ENCODE measurements around the gene CNTNAP2. TPM values are rescaled to one million over a fixed set of nuclear protein-coding genes. Genes with fewer than 3 reads are reported as not detected.

The CNTNAP2 gene
- total and polyA plus RNA-seq, 9 donors = 0.24 to 7.0 (median 1.5) TPM

DNA sequence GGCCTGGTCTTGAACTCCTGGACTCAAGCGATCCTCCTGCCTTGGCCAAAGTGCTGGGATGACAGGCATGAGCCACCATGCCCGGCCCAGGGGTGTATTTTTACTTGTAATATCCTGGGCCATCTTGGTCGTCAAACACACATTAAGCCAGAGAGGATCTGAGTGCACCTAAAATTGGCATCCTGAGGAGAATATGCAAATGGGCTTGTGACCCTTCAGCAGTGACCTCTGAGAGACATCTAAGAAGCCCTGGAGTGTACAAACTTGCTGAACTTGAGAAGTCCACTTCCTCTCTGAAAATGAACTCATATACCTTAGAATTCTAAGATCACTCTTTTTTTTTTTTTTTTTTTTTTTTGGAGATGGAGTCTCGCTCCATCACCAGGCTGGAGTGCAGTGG lies 2102.0 kb downstream of the CNTNAP2 start:
- Histone ChIP-seq H3K36me3 (no peaks in the 10 kb centered on the region), H3K27me3 (no peaks in the 10 kb centered on the region), H3K4me3 (no peak overlapping the region), H3K4me1 (ENCODE audit: insufficient read depth) (no peaks in the 10 kb centered on the region), H3K9me3 (no peaks in the 10 kb centered on the region), H3K27ac (no peak overlapping the region)
- no peak for DNase-seq
- TF ChIP-seq, protein P1, sequence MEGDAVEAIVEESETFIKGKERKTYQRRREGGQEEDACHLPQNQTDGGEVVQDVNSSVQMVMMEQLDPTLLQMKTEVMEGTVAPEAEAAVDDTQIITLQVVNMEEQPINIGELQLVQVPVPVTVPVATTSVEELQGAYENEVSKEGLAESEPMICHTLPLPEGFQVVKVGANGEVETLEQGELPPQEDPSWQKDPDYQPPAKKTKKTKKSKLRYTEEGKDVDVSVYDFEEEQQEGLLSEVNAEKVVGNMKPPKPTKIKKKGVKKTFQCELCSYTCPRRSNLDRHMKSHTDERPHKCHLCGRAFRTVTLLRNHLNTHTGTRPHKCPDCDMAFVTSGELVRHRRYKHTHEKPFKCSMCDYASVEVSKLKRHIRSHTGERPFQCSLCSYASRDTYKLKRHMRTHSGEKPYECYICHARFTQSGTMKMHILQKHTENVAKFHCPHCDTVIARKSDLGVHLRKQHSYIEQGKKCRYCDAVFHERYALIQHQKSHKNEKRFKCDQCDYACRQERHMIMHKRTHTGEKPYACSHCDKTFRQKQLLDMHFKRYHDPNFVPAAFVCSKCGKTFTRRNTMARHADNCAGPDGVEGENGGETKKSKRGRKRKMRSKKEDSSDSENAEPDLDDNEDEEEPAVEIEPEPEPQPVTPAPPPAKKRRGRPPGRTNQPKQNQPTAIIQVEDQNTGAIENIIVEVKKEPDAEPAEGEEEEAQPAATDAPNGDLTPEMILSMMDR (IDR thresholded peaks at IDR 0.05) = no peak
- no peak for TF ChIP-seq EP300 (IDR thresholded peaks at IDR 0.05)
- TF ChIP-seq POLR2A (IDR thresholded peaks at IDR 0.05) = no peak
- intact Hi-C loops (cut with DNase I) = no loop called here
- WGBS, 3 donors = 93 to 96% (median 96%) methylated on average over 4 of the region's 4 CpGs

DNA sequence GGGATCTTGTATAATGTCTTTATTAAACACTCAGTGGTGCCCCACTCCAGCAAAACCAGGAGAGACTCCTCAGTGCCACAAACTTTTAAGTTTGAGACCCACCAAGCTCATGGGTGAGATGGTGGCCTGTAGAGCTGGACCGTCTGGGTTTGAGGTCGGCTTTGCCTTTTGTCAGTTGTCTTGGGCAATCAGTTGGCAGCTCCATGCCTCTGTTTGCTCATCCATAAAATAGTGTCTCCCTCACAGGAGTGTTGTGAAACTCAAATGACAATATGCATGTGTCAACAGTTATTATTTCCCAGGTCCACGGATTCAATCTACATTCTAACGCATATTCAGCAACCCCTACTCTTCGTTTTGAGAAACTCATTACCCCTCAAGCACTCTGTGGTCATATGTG lies 2106.1 kb downstream of the CNTNAP2 start:
- TF ChIP-seq POLR2A (IDR thresholded peaks at IDR 0.05) = no peak
- no peaks in the 10 kb centered on the region for H3K9me3 ChIP-seq
- no peak overlapping the region for H3K27ac ChIP-seq
- no peaks in the 10 kb centered on the region for H3K27me3 ChIP-seq
- no peaks in the 10 kb centered on the region for H3K4me1 ChIP-seq (ENCODE audit: insufficient read depth)
- no peak for DNase-seq
- H3K36me3 ChIP-seq = no peaks in the 10 kb centered on the region
- H3K4me3 ChIP-seq = no peak overlapping the region
- intact Hi-C loops (cut with DNase I) = no loop called here
- 67 to 73% (median 72%) methylated on average over 5 of the region's 5 CpGs for WGBS, 3 donors

DNA sequence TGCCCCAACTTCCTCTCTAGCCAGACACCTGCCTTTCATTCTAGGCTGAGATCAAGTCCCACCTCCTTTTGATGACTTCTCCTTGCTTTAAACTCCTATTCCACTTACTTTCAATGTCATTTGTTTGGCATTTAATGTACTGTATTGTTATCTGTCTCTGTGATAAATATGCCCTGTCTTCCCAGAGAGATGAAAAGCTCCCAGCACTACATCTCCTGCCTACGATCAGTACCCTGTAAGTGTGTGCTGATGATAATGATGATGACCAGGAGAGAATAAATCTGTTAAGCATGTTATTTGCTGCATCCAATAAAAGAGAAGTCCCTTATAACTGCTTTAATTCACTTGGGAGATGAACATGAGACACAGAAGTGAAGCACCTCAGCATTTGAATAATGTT lies 2106.6 kb downstream of the CNTNAP2 start:
- no peak for DNase-seq
- Histone ChIP-seq H3K27me3 (no peaks in the 10 kb centered on the region), H3K27ac (no peak overlapping the region), H3K4me3 (no peak overlapping the region), H3K36me3 (no peaks in the 10 kb centered on the region), H3K9me3 (no peaks in the 10 kb centered on the region), H3K4me1 (ENCODE audit: insufficient read depth) (no peaks in the 10 kb centered on the region)
- 87 to 94% (median 90%) methylated on average over 1 of the region's 1 CpG for whole genome bisulfite sequencing, 3 donors
- intact Hi-C loops (cut with DNase I) = no loop called here
- TF ChIP-seq EP300 (IDR thresholded peaks at IDR 0.05) (no peak), POLR2A (IDR thresholded peaks at IDR 0.05) (no peak)
- TF ChIP-seq, protein P1 (IDR thresholded peaks at IDR 0.05) = no peak

DNA sequence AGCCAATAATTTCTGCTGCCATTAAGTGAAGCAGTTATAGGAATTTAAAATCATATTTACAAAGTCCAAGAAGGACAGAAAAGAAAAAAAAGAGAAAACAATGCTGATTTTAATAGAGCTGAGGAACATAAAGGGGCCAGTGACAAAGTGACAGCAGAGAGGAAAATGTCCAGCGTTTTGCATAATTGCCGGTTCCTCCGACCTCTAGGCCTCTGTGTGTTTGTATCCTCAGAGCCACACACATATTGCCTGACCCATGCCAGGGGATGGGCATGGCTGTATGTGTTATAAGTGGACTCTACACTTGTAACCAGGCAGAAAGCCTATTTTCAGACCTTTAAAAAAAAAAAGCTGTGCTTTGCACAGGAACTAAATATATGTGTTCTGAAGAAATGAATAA lies 2107.1 kb downstream of the CNTNAP2 start:
- WGBS, 3 donors = 79 to 90% (median 86%) methylated on average over 3 of the region's 3 CpGs
- Histone ChIP-seq H3K9me3 (no peaks in the 10 kb centered on the region), H3K4me3 (no peak overlapping the region), H3K27ac (no peak overlapping the region), H3K4me1 (ENCODE audit: insufficient read depth) (no peaks in the 10 kb centered on the region), H3K27me3 (no peaks in the 10 kb centered on the region), H3K36me3 (no peaks in the 10 kb centered on the region)
- TF ChIP-seq EP300 (IDR thresholded peaks at IDR 0.05) (no peak), POLR2A (IDR thresholded peaks at IDR 0.05) (no peak)
- TF ChIP-seq, protein P1 (IDR thresholded peaks at IDR 0.05) = no peak
- intact Hi-C loops (cut with DNase I) = no loop called here
- DNase-seq = no peak

DNA sequence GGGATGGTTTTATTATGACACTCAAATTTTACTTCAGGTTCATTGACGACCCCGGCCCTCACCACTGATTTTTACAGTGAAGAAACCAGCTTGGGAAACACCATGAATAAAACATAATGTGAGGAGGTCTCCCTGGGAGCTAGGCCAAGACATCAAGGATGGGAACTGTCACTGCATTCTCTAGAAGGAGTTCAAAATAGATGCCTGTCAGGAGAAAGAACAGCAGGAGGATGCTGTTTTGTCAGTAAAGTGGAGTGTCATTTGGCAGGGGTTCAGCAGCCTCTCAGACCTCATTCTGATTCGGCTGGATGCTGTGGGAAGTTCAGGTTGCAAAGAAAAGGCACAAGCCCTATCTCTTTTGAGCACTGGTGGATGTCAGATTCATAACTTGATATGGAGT lies 2113.7 kb downstream of the CNTNAP2 start:
- no peaks in the 10 kb centered on the region for H3K36me3 ChIP-seq
- no peaks in the 10 kb centered on the region for H3K27me3 ChIP-seq
- H3K27ac ChIP-seq = no peak overlapping the region
- no peaks in the 10 kb centered on the region for H3K9me3 ChIP-seq
- WGBS, 3 donors = 78 to 82% (median 81%) methylated on average over 3 of the region's 3 CpGs
- intact Hi-C loops (cut with DNase I) = no loop called here
- peaks cover 6% of the 10 kb centered on the region for H3K4me1 ChIP-seq (ENCODE audit: insufficient read depth)
- no peak for DNase-seq
- TF ChIP-seq, protein P1 (IDR thresholded peaks at IDR 0.05) = no peak
- TF ChIP-seq POLR2A (IDR thresholded peaks at IDR 0.05) (no peak), EP300 (IDR thresholded peaks at IDR 0.05) (no peak)
- H3K4me3 ChIP-seq = no peak overlapping the region
